Activated CD4-positive, alpha-beta T cell treated with anti-CD3 and anti-CD28 coated beads, Interleukin-2, amount 10 ng/mL, durations not matched to agents 24 days and 14 days (primary cell): ENCODE results near the gene PPFIBP1. TPM values are rescaled to one million over a fixed set of nuclear protein-coding genes. Genes with fewer than 3 reads are reported as not detected.
"Not testable (repeated sequence)": the region's sequence is repeated elsewhere in the genome, so short reads cannot be mapped to it uniquely, and the experiment has no call there.

Source experiments
- DNase-seq: peaks from one replicate; pipeline ENCODE4 v3.0.0; 2022
- H3K27ac Mint-ChIP-seq: one replicate; pipeline ENCODE4 v1.8.0; 2022; ENCODE audit warnings: mild to moderate bottlenecking, mixed read lengths
- H3K27me3 Mint-ChIP-seq: one replicate; pipeline ENCODE4 v1.8.0; 2022; ENCODE audit warnings: mixed read lengths
- H3K36me3 Mint-ChIP-seq: one replicate; pipeline ENCODE4 v1.8.0; 2022; ENCODE audit warnings: low read depth, mild to moderate bottlenecking, mixed read lengths
- H3K4me1 Mint-ChIP-seq: one replicate; pipeline ENCODE4 v1.8.0; 2021; ENCODE audit warnings: mixed read lengths
- H3K4me3 Mint-ChIP-seq: one replicate; pipeline ENCODE4 v1.8.0; 2022; ENCODE audit warnings: mild to moderate bottlenecking, moderate library complexity, mixed read lengths
- H3K9me3 Mint-ChIP-seq: one replicate; pipeline ENCODE4 v1.8.0; 2021; ENCODE audit warnings: mixed read lengths
- intact Hi-C: fragments of 100-400 bp; cut with micrococcal nuclease; formaldehyde crosslinking; loops from one replicate; pipeline ENCODE4 v1.15.1; 2023
- total RNA-seq: library from RNA; stranded (reverse); gene quantifications from 2 replicates; pipeline ENCODE4 v1.2.3, GENCODE V29; 2022

PPFIBP1 gene
- total RNA-seq, 1 donor from 2014 or later = 29.0 TPM

DNA sequence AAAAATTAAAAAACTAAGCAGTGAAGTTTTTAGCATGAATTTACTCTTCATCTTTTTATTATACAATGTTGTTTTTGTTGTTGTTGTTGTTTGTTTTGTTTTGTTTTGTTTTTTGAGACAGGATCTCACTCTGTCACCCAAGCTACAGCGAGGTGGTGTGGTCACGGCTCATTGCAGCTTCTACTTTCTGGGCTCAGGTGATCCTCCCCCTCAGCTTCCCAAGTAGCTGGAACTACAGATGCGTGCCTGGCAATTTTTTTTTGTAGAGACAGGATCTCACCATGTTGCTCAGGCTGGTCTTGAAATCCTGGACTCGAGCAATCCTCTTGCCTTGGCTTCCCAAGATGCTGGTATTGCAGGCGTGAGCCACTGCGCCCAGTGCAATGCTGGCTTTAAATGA is 11.3 kb downstream of the PPFIBP1 start:
- Mint-ChIP-seq H3K9me3 (no peaks in the 10 kb centered on the region), H3K27me3 (peaks cover 5% of the 10 kb centered on the region), H3K36me3 (peaks cover 14% of the 10 kb centered on the region), H3K4me1 (peaks cover 29% of the 10 kb centered on the region), H3K4me3 (no peak overlapping the region), H3K27ac (no peak overlapping the region)
- no peak for DNase-seq
- intact Hi-C loops = no loop called here

DNA sequence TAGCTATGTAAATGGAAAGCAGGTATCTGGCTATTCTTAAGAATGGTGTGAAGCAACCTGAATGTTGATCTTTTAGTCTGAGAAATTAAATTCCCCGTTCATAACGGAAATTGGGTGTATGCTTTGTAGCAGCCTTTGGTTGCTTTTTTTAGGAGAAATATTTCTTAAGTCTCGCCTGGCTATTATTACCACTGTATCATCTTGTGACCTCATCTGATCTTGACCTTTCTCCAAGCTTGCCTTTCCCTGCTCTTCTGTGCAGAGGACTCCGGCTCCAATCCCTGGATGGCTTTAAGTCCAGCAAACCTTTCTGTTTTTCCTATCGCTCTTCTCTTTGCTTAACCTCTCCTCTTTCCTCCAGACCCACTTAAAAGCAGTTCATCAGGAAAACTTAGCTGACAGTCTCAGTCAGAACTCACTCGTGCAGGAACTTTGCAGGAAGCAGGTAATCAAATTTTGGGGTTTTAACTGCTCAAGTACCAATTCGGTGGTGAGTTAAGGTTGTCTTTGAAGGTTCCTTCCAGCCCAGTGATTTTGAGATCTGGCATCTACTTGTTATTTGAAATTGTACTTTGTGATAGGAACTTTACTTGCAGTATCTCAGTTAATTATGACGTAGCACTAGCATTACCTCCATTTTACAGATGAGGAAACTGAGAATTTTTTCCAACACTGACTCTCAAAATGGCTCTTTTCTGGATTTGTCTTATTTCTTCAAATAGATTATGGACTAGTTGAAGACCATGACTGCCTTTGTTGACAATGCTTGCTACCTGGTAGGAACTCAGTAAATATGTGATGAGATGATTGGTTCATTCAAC is 14.1 kb downstream of the PPFIBP1 start:
- intact Hi-C loops = no loop called here
- no peak for DNase-seq
- Mint-ChIP-seq H3K9me3 (no peaks in the 10 kb centered on the region), H3K36me3 (peaks cover 17% of the 10 kb centered on the region), H3K27ac (no peak overlapping the region), H3K4me3 (no peak overlapping the region), H3K4me1 (peaks cover 21% of the 10 kb centered on the region), H3K27me3 (peaks cover 6% of the 10 kb centered on the region)

- peaks cover 3% of the 10 kb centered on the region for H3K27me3 Mint-ChIP-seq
- H3K4me1 Mint-ChIP-seq = peaks cover 13% of the 10 kb centered on the region
- no peak overlapping the region for H3K27ac Mint-ChIP-seq
- no peak for DNase-seq
- intact Hi-C loops = no loop called here
- H3K9me3 Mint-ChIP-seq = peaks cover under 1% of the 10 kb centered on the region
- H3K36me3 Mint-ChIP-seq = peaks cover 21% of the 10 kb centered on the region
- no peak overlapping the region for H3K4me3 Mint-ChIP-seq
Observed at GRCh38 chr12:27539191-27539631, 15.2 kb downstream of the PPFIBP1 start.

DNA sequence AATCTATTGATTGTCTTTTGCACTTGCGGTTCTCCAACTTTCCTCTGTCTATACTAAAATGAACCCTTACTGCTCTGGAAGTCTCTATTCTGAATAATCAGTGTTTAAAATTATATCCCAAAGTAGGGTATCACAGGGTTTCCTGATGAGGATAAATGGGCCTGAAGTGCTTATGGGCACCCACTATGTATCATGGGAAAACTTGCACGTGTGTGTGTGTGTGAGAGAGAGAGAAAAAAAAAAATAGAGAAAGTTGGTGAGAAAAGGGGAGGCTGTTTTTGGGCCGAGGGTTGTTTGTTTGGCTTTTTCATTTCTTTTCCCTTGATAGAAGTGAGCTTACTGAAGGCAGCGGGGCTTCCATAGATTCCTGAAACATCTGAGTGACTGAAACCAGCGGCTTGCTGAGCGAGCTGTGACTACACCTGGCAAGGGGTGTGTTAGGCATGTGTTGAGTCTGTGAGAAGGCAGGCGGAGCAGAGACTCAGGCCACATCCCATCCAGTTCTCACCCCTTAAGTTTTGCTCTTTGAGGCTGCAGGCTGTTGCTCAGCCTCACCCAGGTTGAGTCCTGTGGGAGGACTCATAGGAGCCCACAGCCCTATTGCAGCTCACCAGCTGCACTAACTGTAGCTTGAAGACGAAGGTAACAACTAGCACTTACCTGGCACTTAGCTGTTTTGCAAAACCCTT is 17.2 kb downstream of the PPFIBP1 start:
- H3K27me3 Mint-ChIP-seq = peaks cover 7% of the 10 kb centered on the region
- no peak overlapping the region for H3K4me3 Mint-ChIP-seq
- no peak for DNase-seq
- intact Hi-C loops = no loop called here
- peaks cover 5% of the 10 kb centered on the region for H3K4me1 Mint-ChIP-seq
- no peak overlapping the region for H3K27ac Mint-ChIP-seq
- peaks cover 23% of the 10 kb centered on the region for H3K36me3 Mint-ChIP-seq
- peaks cover 6% of the 10 kb centered on the region for H3K9me3 Mint-ChIP-seq

DNA sequence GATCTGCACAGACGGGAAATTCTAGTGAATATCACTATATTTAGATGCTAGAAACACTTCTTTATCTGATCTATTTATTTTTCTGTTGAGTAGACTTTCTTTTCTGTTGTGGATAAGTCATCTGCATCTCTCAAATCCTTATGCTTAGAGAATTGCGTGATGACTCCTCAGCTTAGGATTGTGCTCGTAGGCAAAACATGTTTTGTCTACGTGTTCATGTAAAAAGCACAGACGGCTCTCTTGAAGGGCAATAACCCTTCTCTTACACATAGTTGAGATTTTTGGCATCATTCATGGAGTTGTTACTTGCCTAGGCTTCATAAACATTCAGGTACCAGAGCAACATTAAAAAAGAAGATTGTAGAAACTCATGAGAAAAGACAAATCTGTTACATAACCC is 18.6 kb downstream of the PPFIBP1 start:
- peaks cover 6% of the 10 kb centered on the region for H3K9me3 Mint-ChIP-seq
- DNase-seq = no peak
- peaks cover 5% of the 10 kb centered on the region for H3K4me1 Mint-ChIP-seq
- no peak overlapping the region for H3K27ac Mint-ChIP-seq
- peaks cover 7% of the 10 kb centered on the region for H3K27me3 Mint-ChIP-seq
- peaks cover 18% of the 10 kb centered on the region for H3K36me3 Mint-ChIP-seq
- no peak overlapping the region for H3K4me3 Mint-ChIP-seq
- intact Hi-C loops = no loop called here

- Mint-ChIP-seq H3K36me3 (peaks cover 15% of the 10 kb centered on the region), H3K4me1 (peaks cover 12% of the 10 kb centered on the region)
- H3K9me3 Mint-ChIP-seq, DNase-seq, intact Hi-C loops, H3K27me3 Mint-ChIP-seq, H3K4me3 Mint-ChIP-seq, H3K27ac Mint-ChIP-seq: not testable (repeated sequence)
Observed at GRCh38 chr12:27544858-27545257, 20.9 kb downstream of the PPFIBP1 start.

DNA sequence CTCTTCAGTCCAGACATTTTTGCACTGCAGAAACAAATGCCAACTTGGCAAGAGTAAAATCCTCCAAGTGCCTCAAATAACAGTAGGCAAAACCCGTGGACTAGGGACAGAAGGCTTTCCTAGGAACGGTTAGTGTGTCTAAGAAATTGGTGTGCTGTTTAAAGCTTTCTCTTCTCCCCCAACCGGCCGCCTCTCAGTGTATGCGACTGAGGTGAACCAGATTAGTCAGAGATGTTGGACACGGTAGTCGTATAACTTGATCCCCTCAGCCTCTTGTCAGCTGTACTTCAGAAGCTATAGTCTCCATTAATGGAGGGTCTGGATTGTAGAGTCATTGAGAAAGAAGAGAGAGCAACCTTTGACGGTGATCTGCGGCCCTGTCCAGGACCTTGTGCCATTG is 21.7 kb downstream of the PPFIBP1 start:
- no peak overlapping the region for H3K27ac Mint-ChIP-seq
- intact Hi-C loops = no loop called here
- H3K4me1 Mint-ChIP-seq = peaks cover 14% of the 10 kb centered on the region
- peaks cover 6% of the 10 kb centered on the region for H3K9me3 Mint-ChIP-seq
- peaks cover 7% of the 10 kb centered on the region for H3K27me3 Mint-ChIP-seq
- H3K36me3 Mint-ChIP-seq = peaks cover 15% of the 10 kb centered on the region
- DNase-seq = no peak
- H3K4me3 Mint-ChIP-seq = no peak overlapping the region

GRCh38 chr12:27547592-27547991 is 23.6 kb downstream of the PPFIBP1 start:
- H3K4me1 Mint-ChIP-seq = peaks cover 14% of the 10 kb centered on the region
- H3K9me3 Mint-ChIP-seq = peaks cover 6% of the 10 kb centered on the region
- DNase-seq = no peak
- peaks cover 6% of the 10 kb centered on the region for H3K27me3 Mint-ChIP-seq
- no peak overlapping the region for H3K27ac Mint-ChIP-seq
- no peak overlapping the region for H3K4me3 Mint-ChIP-seq
- intact Hi-C loops = no loop called here
- peaks cover 11% of the 10 kb centered on the region for H3K36me3 Mint-ChIP-seq

DNA sequence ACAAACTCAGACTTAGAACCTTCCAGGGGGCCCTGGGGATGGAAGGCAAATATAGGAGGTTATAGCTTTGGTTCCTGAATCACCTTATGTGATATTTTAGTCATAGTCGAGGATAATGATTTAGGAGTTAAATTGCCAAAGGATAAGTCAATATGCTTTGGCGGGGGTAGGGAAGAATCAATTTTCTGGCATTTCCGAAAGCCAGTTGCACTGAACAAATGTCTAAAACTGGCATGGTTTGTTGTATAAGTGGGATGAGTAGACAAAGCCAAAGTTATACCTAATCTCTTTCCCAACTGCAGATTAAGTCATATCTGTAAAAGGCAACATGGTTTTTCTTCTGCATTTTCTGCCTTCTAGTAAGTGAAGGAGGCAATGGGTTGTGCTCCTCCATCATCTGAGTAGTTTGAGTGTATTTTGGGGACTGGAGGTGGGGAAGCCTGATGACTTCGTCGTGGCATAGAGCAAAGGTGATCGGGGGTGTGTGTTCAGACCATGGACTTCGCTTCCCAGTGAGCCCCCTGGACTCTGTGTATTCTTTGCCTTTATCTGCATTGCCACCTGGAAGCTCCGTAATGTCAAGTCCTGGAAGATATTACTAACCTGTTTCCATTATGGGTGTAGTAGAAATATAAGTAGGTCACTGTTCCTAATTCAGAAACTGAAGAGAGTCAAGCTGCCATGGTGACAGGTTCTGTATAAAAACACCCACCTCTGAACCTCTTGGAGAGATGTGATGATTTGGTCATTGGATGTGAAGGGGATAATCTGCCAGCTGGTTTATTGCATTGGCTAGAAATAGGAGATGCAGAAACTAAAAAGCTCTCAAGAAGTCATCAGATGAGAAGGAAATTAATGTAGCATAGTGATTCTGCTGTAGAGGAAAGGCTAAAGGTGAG is 24.5 kb downstream of the PPFIBP1 start:
- intact Hi-C loops = no loop called here
- Mint-ChIP-seq H3K4me3 (no peak overlapping the region), H3K27me3 (peaks cover 7% of the 10 kb centered on the region), H3K27ac (no peak overlapping the region), H3K36me3 (peaks cover 11% of the 10 kb centered on the region), H3K4me1 (peaks cover 22% of the 10 kb centered on the region), H3K9me3 (peaks cover 10% of the 10 kb centered on the region)
- DNase-seq = no peak

- peaks cover 8% of the 10 kb centered on the region for H3K36me3 Mint-ChIP-seq
- intact Hi-C loops = no loop called here
- DNase-seq = no peak
- peaks cover 8% of the 10 kb centered on the region for H3K9me3 Mint-ChIP-seq
- peaks cover 22% of the 10 kb centered on the region for H3K4me1 Mint-ChIP-seq
- peaks cover 7% of the 10 kb centered on the region for H3K27me3 Mint-ChIP-seq
- no peak overlapping the region for H3K4me3 Mint-ChIP-seq
- H3K27ac Mint-ChIP-seq = no peak overlapping the region
Observed at GRCh38 chr12:27549236-27549800, 25.3 kb downstream of the PPFIBP1 start.

DNA sequence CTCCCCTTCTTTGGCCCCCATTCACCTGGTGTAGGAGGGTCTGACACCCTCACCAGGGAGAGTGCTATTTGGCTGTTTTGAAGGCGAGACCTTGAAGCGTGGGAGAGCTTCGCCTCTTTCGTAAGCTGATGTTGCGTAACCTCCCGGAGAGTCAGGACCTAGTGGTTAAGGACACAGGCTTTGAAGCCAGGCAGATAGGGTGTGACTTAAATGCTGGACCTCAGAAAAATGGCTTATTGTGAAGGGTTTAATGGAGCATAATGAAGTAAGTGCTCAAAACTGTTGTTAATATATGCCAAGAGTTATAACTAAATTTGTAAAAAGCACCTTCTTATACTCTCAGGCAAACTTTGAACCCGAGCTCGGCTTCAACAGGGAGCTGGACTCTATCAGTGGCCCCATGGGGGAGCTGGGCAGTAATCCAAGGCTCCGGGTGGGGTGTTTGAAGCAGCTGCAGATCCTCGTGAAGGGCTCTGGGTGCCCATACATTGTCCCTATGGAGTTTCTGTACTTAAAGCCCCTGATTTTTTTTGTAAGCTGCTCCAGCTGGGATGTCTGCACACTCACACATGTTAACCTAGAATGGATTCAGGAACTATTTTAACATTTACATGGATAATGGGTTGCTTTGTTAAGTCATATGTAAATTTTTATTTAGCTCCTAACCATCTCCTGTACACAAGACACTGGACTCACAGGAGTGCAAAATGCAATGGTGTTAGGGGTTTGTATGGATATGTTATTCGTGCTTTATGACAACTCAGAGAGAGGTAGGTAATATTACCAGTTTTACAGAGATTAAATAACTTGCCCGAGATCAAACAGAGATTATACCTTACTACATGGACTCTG is 26.0 kb downstream of the PPFIBP1 start:
- no peak overlapping the region for H3K4me3 Mint-ChIP-seq
- DNase-seq = no peak
- intact Hi-C loops = no loop called here
- H3K9me3 Mint-ChIP-seq = peaks cover 4% of the 10 kb centered on the region
- H3K36me3 Mint-ChIP-seq = peaks cover 5% of the 10 kb centered on the region
- H3K27ac Mint-ChIP-seq = peak overlapping the region; percentile 21
- peaks cover 22% of the 10 kb centered on the region for H3K4me1 Mint-ChIP-seq
- H3K27me3 Mint-ChIP-seq = peaks cover 8% of the 10 kb centered on the region

DNA sequence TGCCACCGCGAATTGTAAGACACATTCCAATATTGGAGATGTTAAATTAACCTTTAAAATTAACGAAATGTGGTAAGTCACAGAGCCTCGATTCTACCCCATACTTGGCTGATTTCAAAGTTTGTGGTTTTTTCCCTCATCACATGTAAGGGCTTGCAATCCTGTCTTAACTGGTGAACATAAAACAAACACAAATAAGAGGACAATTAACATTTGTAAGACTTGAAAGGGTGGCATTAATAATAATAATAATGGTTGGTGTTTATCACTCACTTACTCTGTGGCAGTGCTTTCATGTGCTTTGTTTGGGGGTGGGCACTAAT is 26.6 kb downstream of the PPFIBP1 start:
- H3K27ac Mint-ChIP-seq = no peak overlapping the region
- no peak for DNase-seq
- H3K4me1 Mint-ChIP-seq = peaks cover 26% of the 10 kb centered on the region
- H3K4me3 Mint-ChIP-seq = no peak overlapping the region
- peaks cover 5% of the 10 kb centered on the region for H3K36me3 Mint-ChIP-seq
- intact Hi-C loops = no loop called here
- H3K27me3 Mint-ChIP-seq = peaks cover 8% of the 10 kb centered on the region
- peaks cover 4% of the 10 kb centered on the region for H3K9me3 Mint-ChIP-seq
